AG10803 (cell line): ENCODE measurements around the gene COL19A1.

ENCODE experiments used
- DNase-seq: peaks from one replicate; pipeline ENCODE4 v3.0.0; 2010; ENCODE audit warnings: low read depth
- H3K4me3 ChIP-seq: 2 replicates; pipeline ENCODE4 v1.5.1; 2011; ENCODE audit warnings: mild to moderate bottlenecking, low read length, control low read depth
- CTCF ChIP-seq: conservative IDR thresholded peaks from 2 replicates; pipeline ENCODE4 v1.5.1; 2011; ENCODE audit warnings: mild to moderate bottlenecking, low read length, control low read depth, inconsistent platforms

COL19A1 gene

GRCh38 chr6:70037445-70037844 is 171.1 kb downstream of the COL19A1 start:
- no peak overlapping the region for H3K4me3 ChIP-seq
- TF ChIP-seq CTCF = no peak
- no peak for DNase-seq

GRCh38 chr6:70040766-70041165 is 174.4 kb downstream of the COL19A1 start:
- no peak overlapping the region for H3K4me3 ChIP-seq
- no peak for DNase-seq
- TF ChIP-seq CTCF = no peak

GRCh38 chr6:70041411-70041810 is 175.1 kb downstream of the COL19A1 start:
- no peak overlapping the region for H3K4me3 ChIP-seq
- no peak for DNase-seq
- TF ChIP-seq CTCF = no peak

- H3K4me3 ChIP-seq = no peak overlapping the region
- no peak for DNase-seq
- TF ChIP-seq CTCF = no peak
Observed at GRCh38 chr6:70045413-70045812, 179.1 kb downstream of the COL19A1 start.

- H3K4me3 ChIP-seq = no peak overlapping the region
- DNase-seq = no peak
- TF ChIP-seq CTCF = no peak
Observed at GRCh38 chr6:70051197-70052124, 185.1 kb downstream of the COL19A1 start.

GRCh38 chr6:70059039-70059719 is 192.8 kb downstream of the COL19A1 start:
- TF ChIP-seq CTCF = no peak
- no peak for DNase-seq
- H3K4me3 ChIP-seq = no peak overlapping the region
